PC-9 (cell line): ENCODE measurements around the gene APLF. TPM values are rescaled to one million over a fixed set of nuclear protein-coding genes. Genes with fewer than 3 reads are reported as not detected.

ENCODE experiments used
- BruUV-seq: library from RNA; stranded (reverse); fragments of 400-500 nt; replicated peaks from 2 replicates; lab custom pipeline; 2021; lab: Mats Ljungman, UMichigan
- CTCF ChIA-PET: fragments of 300-600 bp; sonication (Branson Sonifier 250); formaldehyde crosslinking; loops from one replicate; lab custom pipeline; 2022; ENCODE audit warnings: antibody characterized with exemption; lab: Charles Lee
- POLR2A ChIA-PET: fragments of 300-600 bp; sonication (Branson Sonifier 250); formaldehyde crosslinking; loops from one replicate; lab custom pipeline; 2022; ENCODE audit warnings: antibody characterized with exemption; ENCODE audit not compliant: unreplicated experiment; lab: Charles Lee
- DNase-seq, 2 experiments: peaks; one replicate each; pipeline versions ENCODE4 v3.0.0 to v3.0.0-alpha.2; 2015 to 2022; ENCODE audit warnings: mixed read lengths in 1 of 2
- H2AFZ ChIP-seq: fragments of 200-600 bp; sonication (generic); 2 replicates; pipeline ENCODE4 v1.8.1; 2017; ENCODE audit warnings: antibody characterized with exemption
- H3F3A ChIP-seq: fragments of 200-600 bp; sonication (generic); 2 replicates; pipeline ENCODE4 v1.8.1; 2017; ENCODE audit warnings: antibody characterized with exemption, mild to moderate bottlenecking, low read depth; ENCODE audit not compliant: insufficient read depth
- H3K27ac ChIP-seq: fragments of 200-600 bp; sonication (generic); 2 replicates; pipeline ENCODE4 v1.6.1; 2016; ENCODE audit warnings: mixed run types
- H3K27me3 ChIP-seq: fragments of 200-600 bp; sonication (generic); 2 replicates; pipeline ENCODE4 v1.6.1; 2016; ENCODE audit warnings: low read depth, mixed run types; ENCODE audit not compliant: insufficient read depth
- H3K36me3 ChIP-seq: fragments of 200-600 bp; sonication (generic); 2 replicates; pipeline ENCODE4 v1.6.1; 2016; ENCODE audit warnings: low read depth, mixed run types
- H3K4me1 ChIP-seq: fragments of 200-600 bp; sonication (generic); replicated peaks from 2 replicates; pipeline ENCODE4 v1.6.1; 2016; ENCODE audit warnings: mixed run types; ENCODE audit not compliant: insufficient read depth
- H3K4me2 ChIP-seq: fragments of 200-600 bp; sonication (generic); 2 replicates; pipeline ENCODE4 v1.6.1; 2017; ENCODE audit warnings: mixed run types
- H3K4me3 ChIP-seq: fragments of 200-600 bp; sonication (generic); 2 replicates; pipeline ENCODE4 v1.6.1; 2016; ENCODE audit warnings: mixed run types
- H3K79me2 ChIP-seq: fragments of 200-600 bp; sonication (generic); 2 replicates; pipeline ENCODE4 v1.6.1; 2017; ENCODE audit warnings: low read depth, mixed run types
- H3K9me2 ChIP-seq: fragments of 200-600 bp; sonication (generic); 2 replicates; pipeline ENCODE4 v1.8.1; 2017; ENCODE audit warnings: mild to moderate bottlenecking; ENCODE audit not compliant: insufficient read depth
- H3K9me3 ChIP-seq: fragments of 200-600 bp; sonication (generic); 2 replicates; pipeline ENCODE4 v1.8.1; 2016; ENCODE audit warnings: low read depth; ENCODE audit not compliant: insufficient read depth
- H4K20me1 ChIP-seq: fragments of 200-600 bp; sonication (generic); 2 replicates; pipeline ENCODE4 v1.8.1; 2017; ENCODE audit not compliant: insufficient read depth
- EZH2 ChIP-seq: fragments of 200-600 bp; sonication (generic); IDR thresholded peaks from 2 replicates; pipeline ENCODE4 v1.8.0; 2017; ENCODE audit warnings: antibody characterized with exemption, low read depth
- intact Hi-C: fragments of 100-400 bp; cut with micrococcal nuclease; formaldehyde crosslinking; loops from one replicate; pipeline ENCODE4 v1.10.0; 2022; ENCODE audit not compliant: unreplicated experiment
- total RNA-seq: library from RNA; stranded (reverse); gene quantifications from 2 replicates; pipeline ENCODE4 v1.2.3, GENCODE V29; 2021
- TF ChIP-seq, protein P1 (sequence below): fragments of 200-600 bp; sonication (generic); conservative IDR thresholded peaks from 2 replicates; pipeline ENCODE4 v1.6.1; 2017; ENCODE audit warnings: mixed run types, antibody characterized with exemption, mild to moderate bottlenecking, moderate library complexity

APLF gene
- total RNA-seq, 1 experiment from 2014 or later = 4.5 TPM

- Histone ChIP-seq H3K4me2 (no peak overlapping the region), H3K9me3 (no peaks in the 10 kb centered on the region), H3K4me3 (no peak overlapping the region), H3K27ac (no peak overlapping the region), H3K9me2 (no peaks in the 10 kb centered on the region), H3K4me1 (no peaks in the 10 kb centered on the region), H3K27me3 (peaks cover 16% of the 10 kb centered on the region), H3K36me3 (no peaks in the 10 kb centered on the region), H2AFZ (no peak overlapping the region), H4K20me1 (no peaks in the 10 kb centered on the region), H3F3A (no peaks in the 10 kb centered on the region), H3K79me2 (no peaks in the 10 kb centered on the region)
- no peak for DNase-seq
- CTCF ChIA-PET = no interaction called here
- TF ChIP-seq, protein P1, sequence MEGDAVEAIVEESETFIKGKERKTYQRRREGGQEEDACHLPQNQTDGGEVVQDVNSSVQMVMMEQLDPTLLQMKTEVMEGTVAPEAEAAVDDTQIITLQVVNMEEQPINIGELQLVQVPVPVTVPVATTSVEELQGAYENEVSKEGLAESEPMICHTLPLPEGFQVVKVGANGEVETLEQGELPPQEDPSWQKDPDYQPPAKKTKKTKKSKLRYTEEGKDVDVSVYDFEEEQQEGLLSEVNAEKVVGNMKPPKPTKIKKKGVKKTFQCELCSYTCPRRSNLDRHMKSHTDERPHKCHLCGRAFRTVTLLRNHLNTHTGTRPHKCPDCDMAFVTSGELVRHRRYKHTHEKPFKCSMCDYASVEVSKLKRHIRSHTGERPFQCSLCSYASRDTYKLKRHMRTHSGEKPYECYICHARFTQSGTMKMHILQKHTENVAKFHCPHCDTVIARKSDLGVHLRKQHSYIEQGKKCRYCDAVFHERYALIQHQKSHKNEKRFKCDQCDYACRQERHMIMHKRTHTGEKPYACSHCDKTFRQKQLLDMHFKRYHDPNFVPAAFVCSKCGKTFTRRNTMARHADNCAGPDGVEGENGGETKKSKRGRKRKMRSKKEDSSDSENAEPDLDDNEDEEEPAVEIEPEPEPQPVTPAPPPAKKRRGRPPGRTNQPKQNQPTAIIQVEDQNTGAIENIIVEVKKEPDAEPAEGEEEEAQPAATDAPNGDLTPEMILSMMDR = no peak
- no peak for TF ChIP-seq EZH2
- no TSS peak for BruUV-seq
- intact Hi-C loops = no loop called here
- POLR2A ChIA-PET = no interaction called here
Observed at GRCh38 chr2:68418855-68419254, 48.5 kb upstream of the APLF start.

DNA sequence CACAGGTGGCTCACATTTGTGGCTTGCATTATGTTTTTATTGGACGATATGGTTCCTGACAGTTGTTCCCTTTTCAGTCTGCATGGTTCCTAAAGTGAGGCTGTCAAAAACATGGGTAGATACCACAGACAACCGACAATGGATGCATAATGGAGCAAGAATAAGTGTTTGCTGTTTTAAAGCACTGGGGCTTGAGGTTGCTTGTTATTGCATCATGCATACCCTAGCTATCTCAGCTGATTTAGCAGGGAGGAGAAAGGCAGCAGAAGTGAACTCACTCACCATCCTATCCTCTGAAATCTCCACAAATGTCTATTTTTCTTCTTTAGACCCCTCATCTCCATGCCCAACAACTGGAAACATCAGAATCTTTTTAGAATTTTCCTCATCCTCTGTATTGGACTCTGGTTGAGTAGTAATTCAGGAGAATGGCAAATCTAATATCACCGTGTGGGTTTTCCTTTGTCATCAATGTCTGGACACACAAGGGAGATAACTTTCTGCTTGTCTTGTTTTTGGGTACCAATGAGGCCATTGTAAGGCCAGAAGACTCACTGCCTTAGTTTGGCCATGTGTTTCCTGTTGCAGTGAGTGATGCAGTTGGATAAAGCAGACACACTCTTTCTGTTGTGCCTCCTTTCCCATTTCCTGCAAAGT lies 47.0 kb upstream of the APLF start:
- H4K20me1 ChIP-seq = no peaks in the 10 kb centered on the region
- peaks cover 15% of the 10 kb centered on the region for H3K27me3 ChIP-seq
- no peak overlapping the region for H3K4me3 ChIP-seq
- intact Hi-C loops = no loop called here
- H3K36me3 ChIP-seq = no peaks in the 10 kb centered on the region
- no TSS peak for BruUV-seq
- H2AFZ ChIP-seq = no peak overlapping the region
- ChIA-PET POLR2A (no interaction called here), CTCF (no interaction called here)
- H3K9me3 ChIP-seq = no peaks in the 10 kb centered on the region
- H3K4me2 ChIP-seq = no peak overlapping the region
- TF ChIP-seq EZH2 = no peak
- TF ChIP-seq, protein P1 = no peak
- no peaks in the 10 kb centered on the region for H3K9me2 ChIP-seq
- H3K4me1 ChIP-seq = no peaks in the 10 kb centered on the region
- no peak overlapping the region for H3K27ac ChIP-seq
- H3K79me2 ChIP-seq = no peaks in the 10 kb centered on the region
- DNase-seq = no peak
- no peaks in the 10 kb centered on the region for H3F3A ChIP-seq

DNA sequence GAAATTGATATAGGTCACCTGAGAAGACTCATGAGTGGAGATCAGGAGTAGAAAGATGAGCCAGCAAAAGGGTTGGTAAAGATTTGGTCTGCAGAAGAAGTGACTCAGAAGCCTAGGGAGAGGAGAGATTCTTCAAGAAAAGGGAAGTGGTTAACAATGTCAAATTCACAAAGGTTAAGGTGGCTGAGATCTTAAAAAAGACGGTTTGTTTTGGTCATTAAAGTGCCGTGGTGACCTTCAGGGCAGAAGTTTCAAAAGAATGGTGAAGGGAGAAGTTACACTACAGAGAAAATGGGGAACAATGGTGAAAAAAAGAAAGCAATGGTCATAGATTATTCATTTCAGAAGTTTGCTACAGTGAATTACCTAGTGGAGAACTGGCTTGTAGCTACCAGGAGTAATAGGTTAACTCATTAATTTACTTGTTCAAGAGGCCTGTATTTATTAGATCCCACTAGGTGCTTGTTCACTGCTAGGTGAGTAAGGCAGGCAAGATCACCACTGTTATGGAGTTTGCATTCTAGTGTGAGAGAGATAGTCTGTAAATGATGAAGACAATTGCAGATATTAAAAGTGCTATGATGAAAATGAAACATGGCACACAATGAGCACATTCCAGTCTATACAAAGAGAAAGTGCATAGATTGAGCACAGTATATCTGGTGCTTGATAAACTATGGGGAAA lies 43.3 kb upstream of the APLF start:
- Histone ChIP-seq H3K27ac (no peak overlapping the region), H4K20me1 (no peaks in the 10 kb centered on the region), H3K9me2 (no peaks in the 10 kb centered on the region), H3K79me2 (no peaks in the 10 kb centered on the region), H3K4me1 (no peaks in the 10 kb centered on the region), H3K27me3 (no peaks in the 10 kb centered on the region; the same call in 1 of the 2 replicates), H2AFZ (no peak overlapping the region), H3K4me3 (no peak overlapping the region), H3K36me3 (no peaks in the 10 kb centered on the region), H3K9me3 (no peaks in the 10 kb centered on the region), H3K4me2 (no peak overlapping the region), H3F3A (no peaks in the 10 kb centered on the region)
- ChIA-PET POLR2A (no interaction called here), CTCF (no interaction called here)
- no peak for DNase-seq
- intact Hi-C loops = no loop called here
- no peak for TF ChIP-seq EZH2
- TF ChIP-seq, protein P1 = no peak
- no TSS peak for BruUV-seq
